HFFc6 (cell line): ENCODE measurements around the gene CHIT1. TPM values are rescaled to one million over a fixed set of nuclear protein-coding genes. Genes with fewer than 3 reads are reported as not detected.
A peak's percentile ranks its signal among the peaks of the same experiment; 100 is the strongest.

Experiments
- DNase-seq: peaks from one replicate; pipeline ENCODE4 v3.0.0-alpha.2; 2018
- H3K27ac Mint-ChIP-seq: 2 replicates; pipeline ENCODE4 v1.8.0; 2020; ENCODE audit warnings: mild to moderate bottlenecking, mixed read lengths
- H3K27me3 Mint-ChIP-seq: 2 replicates; pipeline ENCODE4 v1.8.0; 2021; ENCODE audit warnings: mild to moderate bottlenecking, moderate library complexity, mixed read lengths; ENCODE audit not compliant: insufficient read depth
- H3K36me3 Mint-ChIP-seq: 2 replicates; pipeline ENCODE4 v1.8.0; 2021; ENCODE audit warnings: low read depth, mixed read lengths
- H3K4me1 Mint-ChIP-seq: 2 replicates; pipeline ENCODE4 v1.8.0; 2020; ENCODE audit warnings: low read depth, mixed read lengths
- H3K4me3 Mint-ChIP-seq: 2 replicates; pipeline ENCODE4 v1.8.0; 2020; ENCODE audit warnings: mild to moderate bottlenecking, moderate library complexity, mixed read lengths
- H3K9me3 Mint-ChIP-seq: 2 replicates; pipeline ENCODE4 v1.8.0; 2020; ENCODE audit warnings: mild to moderate bottlenecking, mixed read lengths
- CTCF ChIP-seq: fragments of 200-600 bp; sonication (generic); IDR thresholded peaks from 2 replicates; pipeline ENCODE4 v1.5.0; 2021; ENCODE audit warnings: antibody characterized with exemption, mild to moderate bottlenecking
- total RNA-seq, 6 experiments: library from RNA; stranded (reverse); fragmentation: NEBNext Ultra II Directional; extraction: Animal tissue kit (Norgen Biotek cat#: 25700); gene quantifications; 2 replicates in 1 of 6; 3 replicates in 5 of 6; pipeline ENCODE4 v1.2.3, GENCODE V29; 2021

CHIT1 gene
- total RNA-seq, 6 experiments from 2014 or later = not detected

GRCh38 chr1:203223012-203223775 is 6.3 kb downstream of the CHIT1 start:
- DNase-seq = no peak
- H3K27ac Mint-ChIP-seq = no peak overlapping the region
- TF ChIP-seq CTCF = no peak
- no peaks in the 10 kb centered on the region for H3K36me3 Mint-ChIP-seq
- no peaks in the 10 kb centered on the region for H3K4me1 Mint-ChIP-seq
- no peak overlapping the region for H3K4me3 Mint-ChIP-seq
- no peaks in the 10 kb centered on the region for H3K9me3 Mint-ChIP-seq
- H3K27me3 Mint-ChIP-seq = peaks cover 42% of the 10 kb centered on the region

- no peak overlapping the region for H3K4me3 Mint-ChIP-seq
- no peaks in the 10 kb centered on the region for H3K9me3 Mint-ChIP-seq
- peaks cover 22% of the 10 kb centered on the region for H3K27me3 Mint-ChIP-seq
- TF ChIP-seq CTCF = no peak
- H3K4me1 Mint-ChIP-seq = no peaks in the 10 kb centered on the region
- no peak overlapping the region for H3K27ac Mint-ChIP-seq
- no peaks in the 10 kb centered on the region for H3K36me3 Mint-ChIP-seq
- no peak for DNase-seq
Observed at GRCh38 chr1:203219934-203220333, 9.5 kb downstream of the CHIT1 start.

DNA sequence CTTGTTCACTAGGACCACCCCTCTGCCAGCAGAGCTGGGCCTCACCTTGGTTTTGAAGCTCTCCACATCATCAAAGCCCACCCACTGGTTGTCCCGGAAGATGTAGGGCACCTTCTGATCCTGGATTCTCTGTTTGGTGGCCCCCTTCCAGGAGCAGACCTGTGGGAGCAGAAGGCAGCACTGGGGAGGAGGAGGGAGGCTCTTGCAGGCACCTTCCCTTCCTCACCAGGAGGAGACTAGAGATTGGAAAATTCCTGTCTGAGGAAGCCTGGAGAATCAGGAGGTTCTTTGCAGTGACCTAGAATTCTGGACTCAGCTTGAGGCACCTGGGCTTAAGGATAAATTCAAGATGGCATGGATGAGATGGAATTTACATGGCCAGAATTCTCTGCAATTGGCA is 10.3 kb downstream of the CHIT1 start:
- H3K36me3 Mint-ChIP-seq = no peaks in the 10 kb centered on the region
- no peaks in the 10 kb centered on the region for H3K4me1 Mint-ChIP-seq
- TF ChIP-seq CTCF = no peak
- no peak overlapping the region for H3K27ac Mint-ChIP-seq
- no peaks in the 10 kb centered on the region for H3K9me3 Mint-ChIP-seq
- H3K4me3 Mint-ChIP-seq = no peak overlapping the region
- H3K27me3 Mint-ChIP-seq = peaks cover 19% of the 10 kb centered on the region
- DNase-seq = no peak

- Mint-ChIP-seq H3K4me3 (no peak overlapping the region), H3K4me1 (no peaks in the 10 kb centered on the region), H3K9me3 (no peaks in the 10 kb centered on the region), H3K27me3 (peaks cover 27% of the 10 kb centered on the region), H3K36me3 (no peaks in the 10 kb centered on the region), H3K27ac (no peak overlapping the region)
- DNase-seq = no peak
- TF ChIP-seq CTCF = 0 out of 2 replicates have a peak, but pooled peaks have one; percentile 3
Observed at GRCh38 chr1:203217668-203218067, 11.8 kb downstream of the CHIT1 start.

DNA sequence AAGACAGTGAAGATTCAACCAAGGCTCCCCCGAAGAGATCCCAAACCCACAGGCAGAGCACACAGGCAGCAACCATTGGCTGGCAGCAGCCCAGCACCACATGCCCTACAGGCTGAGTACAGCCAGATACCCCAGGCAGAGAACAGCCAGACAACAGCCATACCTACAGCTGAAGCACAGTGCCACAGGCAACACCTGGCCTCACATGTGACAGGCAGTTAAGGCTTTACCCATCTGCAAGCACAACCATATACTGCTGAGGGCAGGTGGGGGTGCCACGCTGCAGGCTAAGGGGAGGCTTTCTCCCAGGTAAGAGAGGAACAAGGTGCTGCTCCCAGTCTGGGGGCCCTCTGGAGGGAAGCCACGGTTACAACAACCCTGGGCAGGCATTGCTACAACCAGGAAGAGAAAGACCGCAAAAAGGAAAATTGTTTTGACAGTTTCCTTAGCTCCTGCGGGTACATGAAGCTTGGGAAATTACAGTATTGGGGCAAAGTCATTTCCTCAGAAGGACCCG is 12.3 kb downstream of the CHIT1 start:
- Mint-ChIP-seq H3K36me3 (no peaks in the 10 kb centered on the region), H3K27me3 (peaks cover 27% of the 10 kb centered on the region), H3K9me3 (no peaks in the 10 kb centered on the region), H3K27ac (no peak overlapping the region), H3K4me1 (no peaks in the 10 kb centered on the region), H3K4me3 (no peak overlapping the region)
- peak; percentile 26; the same call in 1 of the 2 replicates for TF ChIP-seq CTCF
- DNase-seq = no peak
